GM18520 (cell line): ENCODE data around the gene FAM13A.
"Not testable (repeated sequence)": the region's sequence is repeated elsewhere in the genome, so short reads cannot be mapped to it uniquely, and the experiment has no call there.

Experiments used
- ATAC-seq: cut with Tn5 transposase; IDR thresholded peaks from one replicate; pipeline ENCODE4 v1.9.1; 2021; ENCODE audit not compliant: unreplicated experiment

The FAM13A gene

DNA sequence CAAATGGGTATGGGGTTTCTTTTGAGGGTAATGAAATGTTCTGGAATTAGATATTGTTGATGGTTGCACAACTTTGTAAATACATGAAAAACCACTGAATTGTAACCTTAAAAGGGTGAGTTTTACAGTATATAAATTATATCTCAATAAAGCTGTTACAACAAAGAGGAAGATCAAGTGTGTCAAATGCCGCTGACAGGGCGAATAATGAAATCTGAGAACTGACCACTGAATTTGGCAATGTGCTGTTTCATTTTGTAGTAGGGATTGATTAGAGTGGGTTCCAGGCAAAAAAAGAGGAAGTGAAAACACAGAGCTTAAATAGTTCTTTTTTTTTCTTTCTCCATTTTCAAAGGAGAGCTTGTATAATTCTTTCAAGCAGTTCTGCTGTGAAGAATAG is 198.2 kb downstream of the FAM13A start:
- peak; percentile 75 for ATAC-seq

DNA sequence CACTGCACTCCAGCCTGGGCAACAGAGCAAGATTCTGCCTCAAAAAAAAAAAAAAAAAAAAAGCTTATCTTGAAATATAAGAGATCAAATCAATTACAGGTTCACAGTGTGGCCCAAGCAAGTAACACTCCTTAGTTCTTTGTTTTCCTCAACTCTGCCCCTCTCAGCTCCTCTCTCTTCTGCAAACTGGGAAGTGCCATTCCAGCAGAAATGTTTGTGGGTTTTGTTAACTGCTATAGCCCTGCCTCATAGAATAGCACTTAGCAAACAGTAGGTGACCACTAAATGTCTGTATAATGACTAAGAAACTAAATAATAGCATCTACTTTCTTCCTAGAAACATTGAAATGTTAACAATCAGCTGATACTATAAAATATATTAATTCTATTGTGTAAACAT is 199.4 kb downstream of the FAM13A start:
- no peak for ATAC-seq

DNA sequence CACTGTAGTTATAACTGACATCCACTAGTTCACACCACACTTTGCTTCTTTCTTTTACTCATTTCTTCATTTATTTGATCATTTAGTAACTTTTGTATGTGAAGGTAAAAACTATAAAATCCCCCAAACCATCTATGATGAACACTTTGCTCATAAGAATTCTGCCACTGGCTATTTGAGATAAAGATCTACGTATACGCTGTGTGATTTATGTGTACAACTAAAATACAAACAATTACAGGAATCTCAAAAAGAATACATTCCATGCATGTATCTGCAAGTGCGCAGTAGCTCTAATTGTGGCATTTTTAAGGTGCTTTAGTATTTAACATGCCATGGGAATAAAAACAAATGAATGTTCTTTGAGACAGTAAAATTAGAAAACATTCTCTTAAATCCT is 202.5 kb downstream of the FAM13A start:
- ATAC-seq, result no peak

DNA sequence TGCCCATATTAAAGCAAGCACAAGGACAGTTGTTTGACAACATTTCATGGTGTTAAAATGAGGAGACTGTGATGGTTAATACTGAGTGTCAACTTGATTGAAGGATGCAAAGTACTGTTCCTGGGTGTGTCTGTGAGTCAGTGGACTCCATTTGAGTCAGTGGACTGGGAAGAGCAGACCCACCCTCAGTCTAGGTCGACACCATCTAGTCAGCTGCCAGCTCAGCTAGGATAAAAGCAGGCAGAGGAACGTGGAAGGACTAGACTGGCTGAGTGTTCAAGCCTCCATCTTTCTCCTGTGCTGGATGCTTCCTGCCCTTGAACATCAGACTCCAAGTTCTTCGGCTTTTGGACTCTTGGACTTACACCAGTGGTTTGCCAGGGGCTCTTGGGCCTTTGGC is 203.4 kb downstream of the FAM13A start:
- ATAC-seq, result not testable (repeated sequence)

DNA sequence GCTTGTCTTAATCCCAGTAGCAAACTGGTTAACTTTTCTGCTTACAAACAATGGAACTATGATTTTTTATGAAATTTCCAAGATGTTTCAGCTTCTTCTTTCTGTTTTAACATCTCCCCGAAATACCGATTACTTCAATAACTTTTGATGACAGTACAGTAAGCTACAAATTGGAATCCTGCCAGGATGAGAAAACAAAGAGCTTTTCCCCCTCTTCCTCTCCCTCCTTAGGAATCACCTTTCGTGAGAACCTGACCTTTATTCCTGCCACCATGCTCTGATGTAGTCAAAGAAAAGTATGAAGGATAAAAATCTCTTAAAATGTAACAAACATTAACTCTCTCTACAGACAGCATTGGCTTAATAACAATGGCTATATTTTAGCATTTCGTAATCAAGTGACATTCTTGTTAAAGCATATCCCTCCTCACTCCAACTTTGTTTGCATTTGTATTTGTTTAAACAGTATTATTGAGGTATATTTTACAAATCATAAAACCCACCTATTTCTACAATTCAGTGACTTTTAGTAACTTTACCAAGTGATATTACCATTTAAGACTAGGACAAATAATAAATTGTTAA is 210.7 kb downstream of the FAM13A start:
- ATAC-seq, result no peak

DNA sequence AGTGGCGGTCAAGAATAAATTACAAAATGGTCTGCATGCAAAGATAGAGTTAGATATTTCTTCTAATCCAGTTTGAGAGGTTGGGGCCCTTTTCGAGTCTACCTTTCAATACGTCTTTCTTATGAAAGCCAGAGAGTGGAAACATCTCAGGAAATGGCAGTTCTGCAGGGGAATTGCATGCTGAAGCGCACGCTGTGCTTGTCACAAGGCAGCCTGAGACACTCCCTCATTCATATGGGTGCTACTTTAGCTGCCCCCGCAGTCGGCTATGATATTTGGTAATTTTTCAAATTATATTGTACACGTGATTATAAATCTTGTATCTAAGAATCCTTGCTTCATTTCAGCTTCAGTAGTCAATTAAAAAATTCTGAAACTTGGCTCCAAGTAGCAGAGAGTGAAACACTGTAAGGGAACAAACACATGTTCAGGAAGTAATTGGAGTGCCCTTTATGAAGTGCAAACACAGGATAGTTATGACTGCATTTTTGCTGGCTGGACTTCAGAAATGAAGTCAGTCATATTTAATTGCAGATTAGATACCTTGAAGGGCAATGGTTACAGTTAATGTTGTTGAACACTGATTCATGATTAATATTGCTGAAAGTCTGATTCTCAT is 213.8 kb downstream of the FAM13A start:
- no peak for ATAC-seq

DNA sequence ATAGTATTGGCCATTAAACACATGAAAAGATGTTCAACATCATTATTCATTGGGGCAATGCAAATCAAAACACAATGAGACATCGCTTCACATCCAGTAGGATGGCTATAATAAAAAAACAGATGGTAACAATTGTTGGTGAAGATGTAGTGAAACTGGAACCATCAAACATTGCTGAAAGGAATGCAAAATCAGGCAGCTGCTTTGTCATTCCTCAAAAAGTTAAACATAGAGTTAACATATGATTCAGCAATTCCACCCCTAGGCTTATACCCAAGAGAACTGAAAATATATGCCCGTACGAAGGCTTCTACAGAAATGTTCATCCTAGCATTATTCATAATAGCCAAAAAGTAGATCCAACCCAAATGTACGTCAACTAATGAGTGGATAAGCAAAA is 215.3 kb downstream of the FAM13A start:
- ATAC-seq, result no peak

GRCh38 chr4:88836216-88836615 is 220.8 kb downstream of the FAM13A start:
- ATAC-seq, result no peak

DNA sequence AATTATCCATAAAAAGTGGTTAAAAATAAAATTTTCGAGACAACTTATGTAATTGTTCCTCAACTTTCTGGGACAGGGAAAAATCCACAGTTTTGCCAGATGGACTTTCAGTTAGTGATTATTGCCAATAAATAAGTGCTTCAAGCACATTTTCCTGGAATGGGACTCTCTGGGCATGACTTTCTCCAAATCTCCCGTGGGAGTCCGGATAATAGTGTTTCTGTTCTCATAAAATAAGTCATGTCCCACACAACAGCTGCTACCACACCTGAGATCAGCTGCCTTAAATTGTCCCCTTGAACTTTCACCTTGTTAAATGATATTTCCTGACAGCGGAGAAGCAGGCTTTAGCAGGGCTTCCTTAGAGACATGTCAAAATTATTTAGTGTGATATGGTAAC is 226.0 kb downstream of the FAM13A start:
- no peak for ATAC-seq

- ATAC-seq, result no peak
These were observed 226.4 kb downstream of the FAM13A start for GRCh38 chr4:88830598-88830997.

DNA sequence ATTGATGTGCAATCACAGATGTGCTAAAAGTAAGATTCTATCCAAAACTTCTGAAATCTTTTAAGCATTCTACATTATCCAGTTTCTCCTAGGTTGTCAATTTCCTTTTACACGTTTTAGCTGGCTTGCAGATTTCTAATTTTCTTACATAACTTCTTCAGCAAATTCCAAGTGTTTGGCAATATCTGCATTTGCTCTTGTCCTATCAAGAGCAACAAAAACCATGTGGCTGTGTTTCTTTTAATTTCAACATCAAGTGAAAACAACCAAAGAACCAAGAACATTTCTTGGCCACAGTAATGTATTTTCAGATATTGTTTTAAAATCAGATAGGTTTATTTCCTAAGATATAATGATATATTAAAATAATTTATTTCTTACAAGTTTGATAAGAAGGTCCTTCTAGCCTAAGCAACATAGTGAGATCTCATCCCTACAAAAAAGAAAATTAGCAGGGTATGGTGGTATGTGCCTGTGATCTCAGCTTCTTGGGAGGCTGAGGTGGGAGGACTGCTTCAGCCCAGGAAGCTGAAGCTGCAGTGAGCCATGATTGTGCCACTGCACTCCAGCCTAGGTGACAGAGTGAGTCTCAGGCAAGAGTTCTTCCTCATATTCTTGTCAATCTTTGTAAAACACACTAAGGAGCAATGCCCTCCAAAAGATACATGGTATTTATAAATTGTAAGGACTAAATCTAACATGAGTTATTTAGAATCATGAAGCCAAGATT is 228.0 kb downstream of the FAM13A start:
- no peak for ATAC-seq

DNA sequence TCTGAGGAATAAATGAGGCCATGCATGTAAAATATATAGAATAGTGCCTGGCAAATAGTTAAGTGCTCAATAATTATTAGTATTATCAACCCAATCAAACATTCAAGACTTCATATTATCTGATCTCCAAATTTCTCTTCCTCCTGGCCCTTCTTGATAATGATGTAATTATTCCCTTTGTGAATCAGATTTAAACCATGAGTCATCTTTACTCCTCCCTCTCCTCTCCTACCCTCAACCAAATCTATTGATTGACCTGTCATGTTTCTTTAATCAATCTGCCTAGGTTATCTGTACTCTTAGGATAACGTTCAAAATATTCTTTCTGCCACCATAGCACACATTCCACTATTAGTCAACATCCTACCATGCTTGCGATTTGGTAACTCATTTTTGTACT is 229.5 kb downstream of the FAM13A start:
- no peak for ATAC-seq

DNA sequence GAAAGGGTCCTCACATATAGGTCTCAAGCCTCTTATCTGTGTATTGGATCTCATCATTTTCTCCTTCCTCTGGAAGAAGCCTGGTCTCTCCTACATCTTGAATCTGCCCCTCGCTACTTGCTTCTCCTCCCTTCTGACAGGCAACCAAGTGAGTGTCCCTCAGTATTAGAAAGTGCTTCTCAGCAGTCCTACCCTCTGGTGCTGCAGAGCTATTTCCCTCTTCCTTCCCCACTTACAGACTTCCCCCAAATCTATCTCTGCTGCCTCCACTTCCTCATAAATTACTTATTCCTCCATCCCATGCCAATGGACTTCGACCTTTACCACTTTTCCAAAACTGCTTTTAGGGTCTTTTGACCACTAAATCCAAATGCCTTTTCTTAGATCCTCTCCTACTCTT is 230.2 kb downstream of the FAM13A start:
- no peak for ATAC-seq

GRCh38 chr4:88825931-88826330 is 231.1 kb downstream of the FAM13A start:
- ATAC-seq, result no peak

- ATAC-seq, result peak; percentile 94
These were observed 233.7 kb downstream of the FAM13A start for GRCh38 chr4:88823058-88823919.

GRCh38 chr4:88822034-88822789 is 234.8 kb downstream of the FAM13A start:
- no peak for ATAC-seq

GRCh38 chr4:88821522-88821921 is 235.5 kb downstream of the FAM13A start:
- no peak for ATAC-seq

DNA sequence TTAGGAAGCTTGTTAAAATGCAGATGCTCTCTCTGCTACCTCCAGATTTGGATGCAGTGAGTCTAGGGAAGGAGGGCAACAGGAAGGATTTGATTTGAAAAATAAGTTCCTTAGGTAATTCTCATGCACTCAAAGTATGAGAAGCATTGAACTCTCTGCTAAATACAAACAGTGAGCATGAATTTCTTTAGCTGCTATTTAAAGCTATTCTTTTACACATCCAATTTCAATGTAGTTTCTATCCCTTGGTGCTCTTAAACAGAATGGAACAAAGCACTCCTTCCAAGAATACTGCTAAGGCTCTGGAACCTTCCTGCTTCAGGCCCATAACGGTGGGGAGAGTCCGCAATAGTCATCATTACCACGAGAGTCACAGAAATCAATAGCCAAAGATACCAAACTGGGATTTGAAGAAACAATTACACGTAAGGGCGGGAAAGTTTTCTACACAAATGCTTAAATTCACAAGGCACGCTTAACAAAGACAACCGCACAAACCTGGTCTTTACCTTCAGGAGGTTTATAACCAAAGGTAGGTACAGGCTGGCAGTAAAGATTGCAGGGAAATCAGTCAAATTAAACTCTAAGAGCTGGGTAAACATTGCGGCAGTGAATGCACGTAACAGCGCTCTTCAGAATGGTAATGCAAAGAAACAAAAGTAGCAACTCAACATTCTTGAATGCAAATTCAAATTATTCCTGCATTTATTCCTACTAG is 236.1 kb downstream of the FAM13A start:
- no peak for ATAC-seq

- no peak for ATAC-seq
These were observed 236.9 kb downstream of the FAM13A start for GRCh38 chr4:88819818-88820697.
